Umbilical cord (tissue), 2 donors: ENCODE results near the gene TMC6. TPM values are rescaled to one million over a fixed set of nuclear protein-coding genes. Genes with fewer than 3 reads are reported as not detected.
"Not testable (repeated sequence)": the region's sequence is repeated elsewhere in the genome, so short reads cannot be mapped to it uniquely, and the experiment has no call there.

Source experiments
- DNase-seq: peaks from one replicate; pipeline ENCODE4 v3.0.0-alpha.2; 2015; ENCODE audit warnings: low spot score
- total RNA-seq: library from RNA; depleted of rRNA; stranded (reverse); fragments of >200 nt; gene quantifications from one replicate; pipeline ENCODE4 v1.2.3, GENCODE V29; 2014; ENCODE audit warnings: low replicate concordance; ENCODE audit not compliant: insufficient read depth

Gene TMC6
- total RNA-seq, 1 donor from 2014 or later = 20.9 TPM

- DNase-seq = no peak
Observed at GRCh38 chr17:78125138-78125913, 3.2 kb downstream of the TMC6 start.

GRCh38 chr17:78124836-78125137, 3.8 kb downstream of the TMC6 start:
- DNase-seq = no peak

GRCh38 chr17:78124081-78124835, 4.3 kb downstream of the TMC6 start:
- DNase-seq = no peak

- no peak for DNase-seq
Observed at GRCh38 chr17:78123258-78123929, 5.2 kb downstream of the TMC6 start.

GRCh38 chr17:78122931-78123249, 5.7 kb downstream of the TMC6 start:
- DNase-seq = no peak

GRCh38 chr17:78122216-78122930, 6.2 kb downstream of the TMC6 start:
- no peak for DNase-seq

GRCh38 chr17:78121801-78122215, 6.7 kb downstream of the TMC6 start:
- no peak for DNase-seq

GRCh38 chr17:78120971-78121800, 7.4 kb downstream of the TMC6 start:
- no peak for DNase-seq

- DNase-seq = no peak
Observed at GRCh38 chr17:78120537-78120936, 8.0 kb downstream of the TMC6 start.

- DNase-seq = no peak
Observed at GRCh38 chr17:78118801-78119241, 9.7 kb downstream of the TMC6 start.

- no peak for DNase-seq
Observed at GRCh38 chr17:78117027-78117981, 11.3 kb downstream of the TMC6 start.

- no peak for DNase-seq
Observed at GRCh38 chr17:78116411-78116810, 12.1 kb downstream of the TMC6 start.

- DNase-seq = not testable (repeated sequence)
Observed at GRCh38 chr17:78115803-78116202, 12.8 kb downstream of the TMC6 start.

GRCh38 chr17:78114831-78115723, 13.5 kb downstream of the TMC6 start:
- no peak for DNase-seq

- DNase-seq = no peak
Observed at GRCh38 chr17:78113804-78114785, 14.5 kb downstream of the TMC6 start.

GRCh38 chr17:78112518-78113471, 15.8 kb downstream of the TMC6 start:
- peak; percentile 57 for DNase-seq
